GM19468 (cell line): ENCODE measurements around the gene PGBD5.
"Not testable (repeated sequence)": the region's sequence is repeated elsewhere in the genome, so short reads cannot be mapped to it uniquely, and the experiment has no call there.

Source experiments
- ATAC-seq: cut with Tn5 transposase; IDR thresholded peaks from one replicate; pipeline ENCODE4 v1.9.1; 2021; ENCODE audit warnings: mild to moderate bottlenecking, moderate library complexity, moderate number of reproducible peaks; ENCODE audit not compliant: unreplicated experiment; ENCODE audit errors: extremely low read depth

The PGBD5 gene, protein sequence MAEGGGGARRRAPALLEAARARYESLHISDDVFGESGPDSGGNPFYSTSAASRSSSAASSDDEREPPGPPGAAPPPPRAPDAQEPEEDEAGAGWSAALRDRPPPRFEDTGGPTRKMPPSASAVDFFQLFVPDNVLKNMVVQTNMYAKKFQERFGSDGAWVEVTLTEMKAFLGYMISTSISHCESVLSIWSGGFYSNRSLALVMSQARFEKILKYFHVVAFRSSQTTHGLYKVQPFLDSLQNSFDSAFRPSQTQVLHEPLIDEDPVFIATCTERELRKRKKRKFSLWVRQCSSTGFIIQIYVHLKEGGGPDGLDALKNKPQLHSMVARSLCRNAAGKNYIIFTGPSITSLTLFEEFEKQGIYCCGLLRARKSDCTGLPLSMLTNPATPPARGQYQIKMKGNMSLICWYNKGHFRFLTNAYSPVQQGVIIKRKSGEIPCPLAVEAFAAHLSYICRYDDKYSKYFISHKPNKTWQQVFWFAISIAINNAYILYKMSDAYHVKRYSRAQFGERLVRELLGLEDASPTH

DNA sequence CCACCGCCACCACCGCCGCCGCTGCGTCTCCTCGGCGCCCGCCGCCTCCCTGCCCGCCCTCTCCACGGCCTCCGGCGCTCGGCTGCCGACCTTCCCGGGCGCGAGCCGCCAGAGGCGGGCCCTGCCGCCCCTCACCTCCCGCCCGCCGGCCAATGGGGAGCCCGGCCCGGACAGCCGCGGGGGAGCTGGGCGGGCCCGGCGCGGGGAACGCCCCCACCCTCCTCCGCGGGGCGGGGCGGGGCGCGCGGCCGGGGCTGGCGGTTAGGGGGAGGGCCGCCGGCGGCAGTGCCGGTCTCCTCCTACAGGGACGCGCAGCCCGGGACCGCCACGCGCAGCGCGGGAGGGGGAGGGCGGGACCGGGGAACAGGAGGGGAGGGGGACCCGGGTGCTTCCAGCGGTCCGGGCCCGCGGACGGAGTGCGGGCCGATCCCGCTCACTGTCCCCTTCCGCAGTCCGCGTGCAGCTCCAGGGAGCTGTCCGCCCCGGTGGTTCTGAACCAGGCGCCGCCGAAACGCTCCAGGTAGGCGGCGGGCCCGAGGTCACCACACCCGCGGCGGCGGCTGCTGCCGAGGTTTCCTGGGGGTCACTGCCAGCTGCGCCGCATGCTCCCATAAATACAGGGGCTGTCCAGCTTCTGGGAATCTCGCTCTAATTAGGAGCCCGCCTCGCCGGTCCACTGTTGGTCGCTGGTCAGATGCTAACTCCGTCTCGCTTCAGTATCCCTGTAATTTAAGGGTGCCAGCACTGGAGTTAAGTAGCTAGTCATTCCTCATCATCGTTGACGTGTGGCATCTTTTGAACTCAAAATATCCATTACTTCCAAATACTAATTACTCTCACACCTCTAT, at the start of gene PGBD5:
TSS of gene PGBD5 (minus strand) at position 87 of the 848 bp plus-strand sequence. CDS start 404 bp downstream, outside the sequence.
- ATAC-seq = peak; percentile 40

DNA sequence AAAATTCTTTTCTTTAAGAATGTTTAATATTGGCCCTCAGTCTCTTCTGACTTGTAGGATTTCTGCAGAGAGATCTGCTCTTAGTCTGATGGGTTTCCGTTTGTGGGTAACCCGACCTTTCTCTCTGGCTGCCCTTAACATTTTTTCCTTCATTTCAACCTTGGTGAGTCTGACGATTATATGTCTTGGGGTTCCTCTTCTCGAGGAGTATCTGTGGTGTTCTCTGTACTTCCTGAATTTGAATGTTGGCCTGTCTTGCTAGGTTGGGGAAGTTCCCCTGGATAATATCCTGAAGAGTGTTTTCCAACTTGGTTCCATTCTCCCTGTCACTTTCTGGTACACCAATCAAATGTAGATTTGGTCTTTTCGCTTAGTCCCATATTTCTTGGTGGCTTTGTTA, 48.8 kb upstream of the PGBD5 start:
- not testable (repeated sequence) for ATAC-seq

DNA sequence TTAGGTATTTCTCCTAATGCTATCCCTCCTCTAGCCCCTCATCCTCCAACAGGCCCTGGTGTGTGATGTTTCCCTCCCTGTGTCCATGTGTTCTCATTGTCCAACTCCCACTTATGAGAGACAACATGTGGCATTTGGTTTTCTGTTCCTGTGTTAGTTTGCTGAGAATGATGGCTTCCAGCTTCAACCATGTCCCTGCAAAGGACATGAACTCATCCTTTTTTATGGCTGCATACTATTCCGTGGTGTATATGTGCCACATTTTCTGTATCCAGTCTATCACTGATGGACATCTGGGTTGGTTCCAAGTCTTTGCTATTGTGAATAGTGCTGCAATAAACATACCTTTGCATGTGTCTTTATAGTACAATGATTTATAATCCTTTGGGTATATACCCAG, 44.6 kb upstream of the PGBD5 start:
- not testable (repeated sequence) for ATAC-seq

DNA sequence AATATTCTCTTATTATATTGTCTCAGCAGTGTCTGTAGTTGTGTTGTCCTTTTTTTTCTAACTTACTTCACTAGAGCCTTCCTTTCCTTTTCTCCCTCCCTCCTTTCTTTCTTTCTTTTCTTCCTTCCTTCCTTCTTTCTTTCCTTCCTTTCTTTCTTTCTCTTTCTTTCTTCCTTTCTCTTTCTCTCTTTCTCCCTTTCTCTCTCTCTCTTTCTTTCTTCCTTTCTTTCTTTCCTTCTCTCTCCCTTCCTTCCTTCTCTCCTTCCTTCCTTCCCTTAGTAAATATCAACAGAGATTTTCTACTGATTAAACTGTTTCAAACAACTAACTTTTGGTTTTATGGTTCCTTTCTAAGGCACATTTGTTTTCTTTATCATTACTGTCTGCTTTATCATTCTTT, 43.1 kb upstream of the PGBD5 start:
- no peak for ATAC-seq

DNA sequence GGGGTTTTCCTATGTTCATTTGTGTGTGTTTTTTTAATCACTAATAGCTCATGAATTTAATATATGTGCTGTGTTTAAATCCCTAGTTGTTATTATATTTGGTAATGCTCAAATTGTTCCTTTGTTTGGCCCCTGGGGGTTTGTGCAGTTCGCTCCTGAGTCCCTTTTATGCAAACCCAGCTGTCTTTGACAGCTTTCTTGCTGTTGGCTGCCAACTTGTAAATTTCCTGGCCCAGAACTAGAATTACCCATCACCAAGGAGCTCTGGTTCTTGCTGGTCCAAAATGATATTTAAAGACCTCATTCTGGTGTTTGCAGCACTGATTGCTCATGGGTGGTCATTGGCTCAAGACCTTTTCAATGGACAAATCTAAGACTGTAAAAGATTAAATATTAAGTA, 39.6 kb upstream of the PGBD5 start:
- ATAC-seq = no peak

DNA sequence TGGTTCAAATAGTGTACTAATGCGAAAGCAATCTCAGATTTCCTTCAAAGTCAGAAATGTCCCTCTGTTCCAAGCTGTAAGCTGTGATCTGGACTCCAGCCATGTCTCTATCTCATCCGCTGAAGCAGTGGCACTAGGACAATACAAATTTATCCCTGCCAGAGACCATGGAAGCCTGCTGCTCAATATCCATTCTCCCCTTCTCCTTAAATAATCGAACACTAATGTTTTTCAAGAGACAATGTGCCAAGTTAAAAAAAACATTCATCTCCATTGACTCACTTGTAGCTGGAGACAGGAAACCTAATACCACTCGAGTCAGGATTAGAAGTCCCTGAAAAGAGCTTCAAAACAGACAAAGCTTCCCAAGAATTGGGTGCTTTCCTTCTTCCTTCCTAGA, 38.5 kb upstream of the PGBD5 start:
- no peak for ATAC-seq

DNA sequence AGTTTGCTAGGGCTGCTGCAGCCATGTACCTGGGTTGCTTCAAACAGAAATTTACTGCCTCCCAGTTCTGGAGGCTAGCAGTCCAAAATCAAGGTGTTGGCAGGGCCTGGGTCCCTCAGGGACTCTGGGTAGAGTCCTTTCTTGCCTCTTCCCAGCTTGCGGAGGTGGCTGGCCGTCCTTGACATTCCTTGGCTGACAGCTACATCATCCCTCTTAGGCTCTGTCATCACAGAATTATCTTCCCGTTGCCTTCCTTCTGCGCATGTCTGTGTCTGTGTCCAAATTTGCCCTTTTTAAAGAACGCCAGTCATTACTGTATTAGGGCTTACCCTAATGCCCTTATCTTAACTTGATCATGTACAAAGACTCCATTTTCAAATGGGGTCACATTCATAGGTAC, 37.6 kb upstream of the PGBD5 start:
- no peak for ATAC-seq

DNA sequence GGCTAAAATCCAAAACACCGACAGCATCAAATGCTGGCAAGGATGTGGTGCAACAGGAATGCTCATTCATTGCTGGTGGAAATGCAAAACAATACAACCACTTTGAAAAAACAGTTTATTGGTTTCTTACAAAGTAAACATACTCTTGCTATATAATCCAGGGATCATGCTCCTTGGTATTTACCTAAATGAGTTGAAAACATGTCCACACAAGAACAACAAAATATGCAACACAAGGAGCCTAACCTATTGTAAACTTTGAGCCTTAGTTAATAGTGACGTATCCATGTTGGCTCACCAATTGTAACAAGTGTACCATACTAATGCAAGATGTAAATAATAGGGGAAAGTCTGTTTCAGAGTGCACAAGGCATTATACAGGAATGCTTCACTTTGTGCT, 37.2 kb upstream of the PGBD5 start:
- no peak for ATAC-seq

DNA sequence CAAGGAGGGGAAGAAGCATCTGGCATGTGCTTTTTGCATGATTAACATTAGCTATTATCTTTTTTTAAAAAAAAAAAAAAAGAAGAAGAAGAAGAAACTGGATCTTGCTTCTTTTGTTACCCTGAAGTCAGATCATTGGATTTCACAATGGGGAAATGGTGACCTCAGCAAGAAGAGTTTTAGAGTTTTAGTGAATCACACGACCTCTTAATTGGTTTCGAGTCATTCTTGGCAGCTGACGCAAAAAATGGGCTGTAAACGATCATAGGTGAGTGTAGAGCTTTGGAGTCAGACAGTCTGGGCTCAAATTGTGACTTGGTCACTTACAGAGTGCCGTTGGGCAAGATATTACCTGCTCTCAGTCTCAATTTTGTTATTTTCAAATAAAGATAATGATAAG, 33.3 kb upstream of the PGBD5 start:
- ATAC-seq = no peak

DNA sequence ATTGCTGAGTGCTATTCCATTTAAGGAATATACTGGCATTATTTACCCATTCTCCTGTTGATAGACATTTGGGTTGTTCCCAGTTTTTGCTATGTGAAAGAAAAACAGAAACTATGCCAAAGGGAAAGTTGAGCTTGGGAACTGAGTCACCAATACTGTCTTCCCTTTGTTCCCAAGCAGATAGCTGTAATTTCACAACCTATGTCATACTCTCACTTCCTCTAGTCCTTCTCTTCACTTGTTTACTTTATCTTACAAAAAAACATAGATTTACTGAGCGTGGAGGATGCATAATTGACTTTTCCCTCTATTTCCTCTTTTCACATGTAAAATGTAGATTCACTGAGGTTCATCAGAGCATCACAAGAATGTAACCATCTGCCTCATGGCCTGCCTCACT, 32.4 kb upstream of the PGBD5 start:
- ATAC-seq = no peak

DNA sequence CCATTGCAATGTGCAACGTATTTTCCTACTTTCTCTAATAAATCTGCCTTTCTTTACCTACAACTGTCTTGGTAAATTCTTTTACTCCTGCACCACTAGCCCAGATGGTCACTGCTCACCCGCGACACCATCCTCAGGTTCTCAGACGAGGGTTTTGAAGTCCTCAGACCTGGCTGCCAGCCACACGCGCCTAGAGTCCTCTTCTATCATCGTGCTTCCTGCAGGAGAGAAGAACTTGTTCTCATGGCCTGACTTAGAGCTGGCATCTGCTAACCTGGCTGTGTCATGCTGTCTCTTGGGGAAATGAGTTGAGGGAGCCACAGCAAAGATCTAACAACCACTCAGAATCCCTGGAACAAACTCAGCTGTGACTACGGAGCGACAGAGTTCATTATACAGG, 30.3 kb upstream of the PGBD5 start:
- ATAC-seq = no peak

DNA sequence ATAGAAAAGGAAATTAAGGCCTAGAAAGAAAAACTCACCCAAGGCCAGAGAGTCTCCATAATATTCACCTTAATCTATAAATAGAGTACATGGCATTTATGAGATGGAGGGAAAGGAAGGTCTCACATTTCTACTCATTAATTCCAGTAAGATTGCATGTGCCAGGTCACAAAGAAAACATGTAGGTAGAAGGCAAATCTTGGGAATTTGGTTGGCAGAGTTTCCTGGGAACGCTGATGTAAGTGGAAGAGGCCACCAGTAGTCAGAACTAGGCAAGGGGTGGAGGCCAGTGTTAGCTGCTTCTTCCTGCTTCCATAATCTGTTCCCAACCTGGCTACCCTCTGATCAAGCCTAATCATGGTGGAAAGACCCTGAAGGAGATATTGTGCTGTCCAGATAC, 29.2 kb upstream of the PGBD5 start:
- ATAC-seq = no peak

DNA sequence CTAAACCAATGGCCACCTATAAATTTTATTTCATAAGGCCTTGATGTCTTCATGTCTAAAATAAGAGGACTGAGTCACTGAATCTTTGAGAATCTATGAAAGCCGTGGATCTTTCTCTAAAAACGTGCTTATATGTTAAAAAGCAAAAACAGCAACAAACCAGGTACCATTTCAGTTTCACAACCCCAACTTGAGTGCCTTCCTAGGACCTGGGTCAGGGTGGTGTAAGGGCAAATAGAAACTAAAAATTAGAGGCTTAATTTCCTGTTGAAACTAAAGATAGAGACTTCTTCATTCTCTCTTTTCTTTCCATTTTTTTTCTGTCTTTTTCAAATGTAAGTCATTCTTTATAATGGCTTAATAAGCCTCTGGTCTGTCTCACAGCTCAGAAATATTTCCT, 27.2 kb upstream of the PGBD5 start:
- ATAC-seq = no peak

DNA sequence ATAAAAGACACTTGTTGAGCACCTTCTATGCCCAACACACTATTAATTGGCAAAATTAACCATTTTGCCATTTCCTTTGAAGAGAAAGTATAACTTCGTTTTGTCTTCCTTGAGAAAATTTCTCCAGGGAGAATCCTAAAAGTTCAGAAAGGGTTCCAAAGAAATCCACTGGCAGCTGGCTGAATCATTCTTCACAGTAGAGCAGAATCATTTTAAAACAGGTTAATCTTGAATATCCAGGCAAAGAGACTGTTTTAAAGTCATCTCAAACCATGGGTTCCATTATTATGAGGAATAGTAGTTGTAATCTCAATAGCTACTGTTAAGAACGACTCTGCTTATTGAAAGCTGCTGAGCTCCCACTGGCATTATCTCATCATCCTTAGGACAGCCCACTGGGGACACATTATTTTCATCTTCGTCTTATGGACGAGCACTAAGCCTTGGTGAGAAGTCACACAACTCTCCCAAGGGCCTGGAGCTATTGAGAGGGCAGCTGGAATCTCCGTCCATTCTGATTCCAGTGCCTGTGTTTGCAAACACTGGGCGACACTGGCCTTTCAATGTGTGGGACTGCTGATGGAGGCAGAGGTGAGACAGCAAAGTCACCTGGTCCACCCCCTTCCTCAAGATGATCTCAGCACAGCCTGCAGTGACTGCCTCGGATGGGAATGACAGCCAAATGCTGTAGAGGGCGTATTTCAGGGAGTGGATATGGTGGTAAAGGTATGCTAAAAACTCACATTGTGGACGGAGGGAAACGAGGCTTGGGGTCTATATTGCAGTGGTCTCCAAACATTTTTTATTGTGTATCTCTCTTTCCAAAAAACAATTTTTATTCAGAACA, 15.3 kb upstream of the PGBD5 start:
- no peak for ATAC-seq

DNA sequence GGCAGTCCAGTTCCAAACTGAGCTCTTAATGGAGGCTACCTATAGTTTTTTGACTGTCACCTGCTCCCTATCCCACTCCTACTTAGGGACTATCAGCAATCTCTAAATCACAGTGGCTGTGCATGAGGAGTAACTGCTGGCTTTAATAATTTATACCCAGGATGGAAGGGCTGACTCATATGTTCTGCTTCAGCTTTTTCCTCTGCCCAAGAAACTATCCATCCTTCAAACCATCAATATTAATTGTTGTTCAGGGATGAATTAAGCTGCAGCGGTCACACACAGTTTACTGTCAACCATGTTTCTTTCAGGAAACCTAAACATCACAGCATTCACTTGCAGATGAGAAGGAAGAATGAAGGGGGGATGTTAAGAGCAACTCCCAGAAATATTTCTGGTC, 9.0 kb upstream of the PGBD5 start:
- no peak for ATAC-seq

DNA sequence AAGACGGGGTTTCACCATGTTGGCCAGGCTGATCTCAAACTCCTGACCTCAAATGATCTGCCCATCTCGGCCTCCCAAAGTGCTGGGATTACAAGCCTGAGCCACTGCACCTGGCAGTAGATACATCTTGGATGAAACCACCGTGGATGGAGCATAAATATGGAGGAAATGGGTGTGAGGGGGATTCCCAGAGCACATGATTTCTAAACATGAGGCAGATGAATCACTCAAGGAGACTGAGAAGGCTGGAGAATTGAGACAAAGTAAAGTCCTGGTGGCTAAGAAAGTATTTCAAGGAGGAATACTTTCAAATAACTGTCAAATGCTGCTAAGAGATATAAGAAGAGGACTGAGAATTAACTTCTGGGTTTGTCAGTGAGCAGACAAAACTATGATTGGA, 5.4 kb upstream of the PGBD5 start:
- no peak for ATAC-seq

DNA sequence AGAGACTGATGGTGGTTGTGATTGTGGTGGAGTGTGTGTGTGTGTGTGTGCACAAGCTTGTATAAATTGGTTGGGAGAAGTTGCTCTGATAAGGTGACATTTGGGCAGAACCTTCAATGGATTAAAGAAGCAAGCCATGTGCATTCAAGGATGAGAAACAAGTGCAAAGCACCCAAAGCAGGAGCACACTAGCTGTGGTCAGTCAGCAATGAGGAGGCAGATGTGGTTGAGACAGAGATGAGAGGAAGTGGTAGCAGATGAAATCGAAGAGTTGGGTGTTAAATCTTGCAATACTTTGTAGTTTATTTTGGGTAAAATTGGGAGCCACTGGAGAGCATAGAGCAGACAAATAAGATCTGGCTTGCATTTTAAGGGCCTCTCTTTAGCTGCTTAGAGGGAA, 4.4 kb upstream of the PGBD5 start:
- no peak for ATAC-seq

DNA sequence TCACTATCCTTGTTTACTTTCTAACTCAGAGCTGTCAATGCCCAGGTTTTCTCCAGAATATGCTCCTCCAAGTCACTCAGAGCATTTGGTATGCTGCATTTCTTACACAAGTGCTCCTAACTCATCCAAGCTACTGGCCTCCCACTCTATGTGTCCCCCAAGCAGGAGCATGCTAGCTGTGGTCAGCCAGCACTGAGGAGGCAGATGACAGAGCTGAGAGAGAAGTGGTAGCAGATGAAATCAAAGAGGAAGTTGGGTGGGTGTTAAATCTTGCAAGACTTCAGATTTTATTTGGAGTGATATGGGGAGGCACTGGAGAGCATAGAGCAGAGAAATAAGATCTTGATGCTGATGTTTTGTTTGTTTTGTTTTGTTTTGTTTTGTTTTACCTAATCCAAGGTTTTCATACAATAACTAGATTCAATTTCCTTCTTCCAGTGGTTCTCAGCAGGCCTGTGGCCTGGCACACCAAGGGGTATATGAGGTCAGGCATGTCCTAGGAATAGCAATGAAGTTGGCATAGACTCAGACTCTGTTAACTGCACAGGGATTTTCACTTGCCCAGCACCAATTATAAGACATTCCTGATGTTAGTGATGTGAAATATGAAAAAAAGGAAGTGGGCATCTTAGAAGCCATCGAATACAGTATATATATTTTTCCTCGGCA, 3.1 kb upstream of the PGBD5 start:
- ATAC-seq = no peak

DNA sequence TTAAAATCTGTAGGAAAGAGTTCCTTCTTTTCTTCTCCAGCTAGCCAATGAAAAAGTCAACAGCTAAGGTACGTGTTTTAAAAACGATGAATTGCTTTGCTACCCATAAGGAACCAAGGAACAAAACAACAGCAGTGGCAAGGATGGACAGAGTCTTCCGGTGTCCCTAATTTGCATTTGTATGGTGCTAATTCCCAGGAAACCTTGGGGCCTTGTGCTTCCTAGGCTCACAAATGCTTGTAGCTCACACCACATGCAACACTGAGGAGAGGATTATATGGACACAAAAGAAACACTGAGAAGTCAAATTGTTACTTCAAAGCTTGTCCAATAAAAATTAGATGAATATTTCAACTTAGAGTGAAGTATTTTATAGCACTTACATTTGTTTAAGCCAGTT, 1.8 kb upstream of the PGBD5 start:
- ATAC-seq = no peak
